B cell (primary cell): ENCODE data around the gene PLCD4. TPM values are rescaled to one million over a fixed set of nuclear protein-coding genes. Genes with fewer than 3 reads are reported as not detected.
A peak's percentile ranks its signal among the peaks of the same experiment; 100 is the strongest.

Experiments
- ATAC-seq: fragments of 200-7000 bp; cut with Tn5 transposase; one replicate; pipeline ENCODE4 v1.10.0; 2021; ENCODE audit warnings: low read depth, mild to moderate bottlenecking, moderate number of reproducible peaks, moderate library complexity
- CTCF ChIA-PET: fragments of 350-600 bp; sonication (Branson Sonifier 250); formaldehyde crosslinking; loops from one replicate; lab custom pipeline; 2021; ENCODE audit warnings: antibody characterized with exemption, inconsistent platforms; lab: Charles Lee
- POLR2A ChIA-PET: fragments of 350-600 bp; sonication (Branson Sonifier 250); formaldehyde crosslinking; loops from one replicate; lab custom pipeline; 2021; ENCODE audit warnings: antibody characterized with exemption; lab: Charles Lee
- DNase-seq: peaks from one replicate; pipeline ENCODE4 v3.0.0; 2013
- H2AFZ ChIP-seq: 2 replicates; pipeline ENCODE4 v1.6.1; 2012; ENCODE audit warnings: mild to moderate bottlenecking, low read depth, low read length; ENCODE audit not compliant: insufficient read depth, poor library complexity, severe bottlenecking
- H3K27ac ChIP-seq, 2 donors: 1 replicate in 1 of 2; 2 replicates in 1 of 2; pipeline ENCODE4 v1.5.1; 2012 to 2013; ENCODE audit warnings: low read length in 2 of 2, mild to moderate bottlenecking in 2 of 2, moderate library complexity in 1 of 2
- H3K27me3 ChIP-seq, 4 experiments: fragments of 200-600 bp in 1 of 4; sonication (generic) in 1 of 4; replicated peaks in 1 of 4; 1 replicate in 2 of 4; 2 replicates in 2 of 4; pipeline versions ENCODE4 v1.6.1 to v1.7.0; 2013 to 2016; ENCODE audit warnings: low read length in 3 of 4, mild to moderate bottlenecking in 2 of 4, mixed read lengths in 1 of 4, moderate library complexity in 1 of 4; ENCODE audit not compliant: insufficient read depth in 4 of 4, control insufficient read depth in 3 of 4; ENCODE audit errors: control extremely low read depth in 1 of 4
- H3K36me3 ChIP-seq, 2 experiments: replicated peaks in 1 of 2; 1 replicate in 1 of 2; 2 replicates in 1 of 2; pipeline versions ENCODE4 v1.6.1 to v1.7.1; 2013; ENCODE audit warnings: low read length in 1 of 2; ENCODE audit not compliant: insufficient read depth in 2 of 2, control insufficient read depth in 1 of 2; ENCODE audit errors: control extremely low read depth in 1 of 2, extremely low read depth in 1 of 2
- H3K4me1 ChIP-seq, 2 donors: fragments of 200-600 bp in 1 of 2; sonication (generic) in 1 of 2; 1 replicate in 1 of 2; 2 replicates in 1 of 2; pipeline versions ENCODE4 v1.5.1 to v1.6.1; 2013 to 2017; ENCODE audit warnings: low read length in 2 of 2; ENCODE audit not compliant: control insufficient read depth in 2 of 2, insufficient read depth in 2 of 2
- H3K4me2 ChIP-seq: replicated peaks from 2 replicates; pipeline ENCODE3; 2012; ENCODE audit warnings: mild to moderate bottlenecking, low read depth, low read length; ENCODE audit not compliant: poor library complexity, severe bottlenecking
- H3K4me3 ChIP-seq, 5 experiments: fragments of 200-600 bp in 1 of 5; sonication (generic) in 1 of 5; 1 replicate in 3 of 5; 2 replicates in 2 of 5; pipeline versions ENCODE4 v1.5.1 to v1.7.0; 2011 to 2016; ENCODE audit warnings: low read length in 4 of 5, mild to moderate bottlenecking in 4 of 5, low read depth in 2 of 5, control low read depth in 1 of 5, moderate library complexity in 1 of 5; ENCODE audit not compliant: insufficient read depth in 1 of 5; ENCODE audit errors: control extremely low read depth in 1 of 5, extremely low read depth in 1 of 5
- H3K79me2 ChIP-seq: fragments of 200-600 bp; sonication (generic); one replicate; pipeline ENCODE4 v1.6.0; 2016; ENCODE audit warnings: low read length; ENCODE audit not compliant: control insufficient read depth, insufficient read depth
- H3K9ac ChIP-seq: fragments of 200-600 bp; sonication (generic); 2 replicates; pipeline ENCODE4 v1.6.1; 2017; ENCODE audit warnings: mild to moderate bottlenecking, low read length, moderate library complexity
- H3K9me3 ChIP-seq, 3 donors: one replicate each; pipeline versions ENCODE4 v1.6.1 to v1.7.1; 2013; ENCODE audit warnings: low read length in 2 of 3; ENCODE audit not compliant: control insufficient read depth in 2 of 3, insufficient read depth in 1 of 3; ENCODE audit errors: control extremely low read depth in 1 of 3
- H4K20me1 ChIP-seq: 2 replicates; pipeline ENCODE4 v1.6.0; 2012; ENCODE audit warnings: mild to moderate bottlenecking, low read length; ENCODE audit not compliant: insufficient read depth, control insufficient read depth, poor library complexity, severe bottlenecking
- H3K27ac Mint-ChIP-seq: one replicate; pipeline ENCODE4 v1.8.0; 2021; ENCODE audit warnings: mixed read lengths
- H3K27me3 Mint-ChIP-seq: one replicate; pipeline ENCODE4 v1.8.0; 2021; ENCODE audit warnings: mixed read lengths
- H3K4me1 Mint-ChIP-seq: one replicate; pipeline ENCODE4 v1.8.0; 2021; ENCODE audit warnings: mixed read lengths
- H3K4me3 Mint-ChIP-seq: one replicate; pipeline ENCODE4 v1.8.0; 2021; ENCODE audit warnings: mixed read lengths
- H3K9me3 Mint-ChIP-seq: one replicate; pipeline ENCODE4 v1.8.0; 2022; ENCODE audit warnings: mixed read lengths; ENCODE audit not compliant: insufficient read depth
- CTCF ChIP-seq: fragments of 200-600 bp; IDR thresholded peaks from one replicate; pipeline ENCODE4 v1.8.0; 2022; ENCODE audit warnings: antibody characterized with exemption, mild to moderate bottlenecking
- EZH2 ChIP-seq: IDR thresholded peaks from 2 replicates; pipeline ENCODE4 v1.6.1; 2012; ENCODE audit warnings: borderline replicate concordance, low read depth, mild to moderate bottlenecking, moderate library complexity, low read length; ENCODE audit not compliant: insufficient read depth, poor library complexity, severe bottlenecking
- WGBS: methylation state at CpG from one replicate; pipeline ENCODE4 v1.1.5; 2013; ENCODE audit warnings: missing lambda C conversion rate; ENCODE audit not compliant: insufficient coverage; 5-methylcytosine and 5-hydroxymethylcytosine counted together
- intact Hi-C: fragments of 100-400 bp; cut with micrococcal nuclease; formaldehyde crosslinking; loops from one replicate; pipeline ENCODE4 v1.10.0; 2022
- polyA plus RNA-seq: library from polyadenylated mRNA; depleted of rRNA; stranded (reverse); fragments of >200 nt; gene quantifications from 2 replicates; pipeline ENCODE4 v1.2.3, GENCODE V29; 2012
- total RNA-seq, 2 donors: library from RNA; stranded (reverse); fragments of 120-200 nt in 1 of 2; gene quantifications; 1 replicate in 1 of 2; 2 replicates in 1 of 2; pipeline versions ENCODE4 v1.2.3 to v1.2.4, GENCODE V29; 2013 to 2022

Gene PLCD4
- total and polyA plus RNA-seq, 2 donors (not counting 1 experiment from before 2014, with no cell fraction given), result 0.25 to 0.62 TPM

- no peak for DNase-seq
- no peak overlapping the region for H3K4me2 ChIP-seq
- TF ChIP-seq CTCF (no peak), EZH2 (no peak)
- no peak overlapping the region for H3K27ac ChIP-seq
- H4K20me1 ChIP-seq, result no peaks in the 10 kb centered on the region
- H3K27me3 ChIP-seq, result no peaks in the 10 kb centered on the region
- no peaks in the 10 kb centered on the region for H3K9me3 ChIP-seq
- no peaks in the 10 kb centered on the region for H3K9me3 Mint-ChIP-seq
- no peak overlapping the region for H2AFZ ChIP-seq
- ChIA-PET CTCF (no interaction called here), POLR2A (no interaction called here)
- H3K9ac ChIP-seq, result no peak overlapping the region
- 40% methylated on average over 2 of the region's 7 CpGs for WGBS
- no peaks in the 10 kb centered on the region for H3K27me3 Mint-ChIP-seq
- H3K4me1 Mint-ChIP-seq, result peaks cover 4% of the 10 kb centered on the region
- H3K79me2 ChIP-seq, result no peaks in the 10 kb centered on the region
- intact Hi-C loops, result no loop called here
- no peak overlapping the region for H3K4me3 ChIP-seq
- H3K36me3 ChIP-seq, result no peaks in the 10 kb centered on the region
- H3K4me1 ChIP-seq, result peaks cover 0 to 3% of the 10 kb centered on the region in 2 donors
- H3K4me3 Mint-ChIP-seq, result no peak overlapping the region
- no peak overlapping the region for H3K27ac Mint-ChIP-seq
- ATAC-seq, result no peak
These were observed 13.3 kb downstream of the PLCD4 start for GRCh38 chr2:218621007-218621406.

- Histone ChIP-seq H3K79me2 (no peaks in the 10 kb centered on the region), H3K27me3 (no peaks in the 10 kb centered on the region), H4K20me1 (no peaks in the 10 kb centered on the region), H3K9ac (no peak overlapping the region), H3K9me3 (no peaks in the 10 kb centered on the region), H3K4me3 (no peak overlapping the region), H2AFZ (peak overlapping the region; percentile 42), H3K27ac (no peak overlapping the region), H3K4me2 (no peak overlapping the region), H3K4me1 (peaks cover 0 to 3% of the 10 kb centered on the region in 2 donors), H3K36me3 (no peaks in the 10 kb centered on the region)
- H3K27ac Mint-ChIP-seq, result no peak overlapping the region
- POLR2A ChIA-PET, result no interaction called here
- CTCF ChIA-PET, result no interaction called here
- intact Hi-C loops, result no loop called here
- TF ChIP-seq EZH2, result no peak
- TF ChIP-seq CTCF, result no peak
- no peaks in the 10 kb centered on the region for H3K27me3 Mint-ChIP-seq
- WGBS, result 63% methylated on average over 4 of the region's 7 CpGs
- H3K4me3 Mint-ChIP-seq, result no peak overlapping the region
- H3K9me3 Mint-ChIP-seq, result no peaks in the 10 kb centered on the region
- ATAC-seq (no peak), DNase-seq (no peak)
- peaks cover 4% of the 10 kb centered on the region for H3K4me1 Mint-ChIP-seq
These were observed 15.1 kb downstream of the PLCD4 start for GRCh38 chr2:218622606-218623365.
